GM19035 (cell line): ENCODE measurements around the gene SEMA6D.

Experiments used
- ATAC-seq: cut with Tn5 transposase; IDR thresholded peaks from one replicate; pipeline ENCODE4 v1.9.1; 2021; ENCODE audit not compliant: unreplicated experiment

SEMA6D gene

DNA sequence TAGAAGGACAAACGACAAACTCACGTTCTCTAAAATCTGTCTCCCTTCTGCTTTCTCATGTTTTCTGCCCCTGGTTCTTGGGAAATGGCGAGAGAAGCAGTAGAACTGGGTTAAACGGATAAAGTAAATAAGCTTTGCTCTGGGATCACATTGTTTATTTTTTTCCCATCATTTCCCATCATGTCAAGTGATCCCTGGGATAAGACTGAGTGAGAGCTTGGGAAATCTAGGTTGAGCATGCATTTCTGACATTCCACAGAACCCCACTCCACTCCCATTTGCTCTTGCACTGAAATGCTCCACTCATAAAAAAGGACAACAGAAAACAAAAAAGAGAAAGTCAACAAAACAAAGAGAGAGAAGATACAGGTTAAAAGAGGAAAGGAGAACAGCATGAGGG is 69.1 kb downstream of the SEMA6D start:
- ATAC-seq, result no peak

DNA sequence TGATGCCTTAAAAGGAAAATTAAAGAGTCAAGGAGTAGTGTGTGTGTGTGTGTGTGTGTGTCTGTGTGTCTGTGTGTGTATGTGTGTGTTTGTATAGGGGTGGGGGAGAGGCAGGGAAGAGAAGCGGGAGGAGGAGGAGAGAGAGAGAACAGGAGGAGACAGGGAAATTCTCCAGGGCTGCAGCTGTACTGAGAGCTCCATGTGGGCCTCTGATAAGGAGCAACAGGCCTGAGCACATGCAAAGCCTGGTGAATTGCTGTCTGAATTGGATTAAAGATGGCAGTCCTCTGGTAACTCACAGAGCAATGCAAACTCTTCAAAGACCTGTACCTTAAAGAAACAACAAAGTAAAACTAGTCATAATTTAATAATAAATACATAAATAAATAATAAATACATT is 70.6 kb downstream of the SEMA6D start:
- ATAC-seq, result no peak

DNA sequence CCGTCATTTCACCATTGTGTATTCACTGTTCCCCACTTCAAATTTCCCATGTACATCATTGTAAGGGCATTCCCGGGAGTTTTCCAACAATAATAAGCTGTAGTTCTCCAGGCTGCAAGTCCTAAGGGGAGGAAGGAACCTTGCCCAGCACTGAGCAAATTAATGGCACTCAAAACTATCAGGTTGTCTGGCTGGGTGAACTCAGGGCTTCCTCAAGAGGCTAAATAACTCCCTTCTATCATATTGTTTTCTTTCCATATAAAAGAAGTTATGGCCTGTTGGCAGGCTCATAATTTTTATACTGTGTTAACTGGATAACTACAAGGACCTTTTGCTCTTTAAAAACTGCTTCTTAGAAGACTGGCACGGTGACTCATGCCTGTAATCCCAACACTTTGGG is 71.4 kb downstream of the SEMA6D start:
- ATAC-seq, result no peak

DNA sequence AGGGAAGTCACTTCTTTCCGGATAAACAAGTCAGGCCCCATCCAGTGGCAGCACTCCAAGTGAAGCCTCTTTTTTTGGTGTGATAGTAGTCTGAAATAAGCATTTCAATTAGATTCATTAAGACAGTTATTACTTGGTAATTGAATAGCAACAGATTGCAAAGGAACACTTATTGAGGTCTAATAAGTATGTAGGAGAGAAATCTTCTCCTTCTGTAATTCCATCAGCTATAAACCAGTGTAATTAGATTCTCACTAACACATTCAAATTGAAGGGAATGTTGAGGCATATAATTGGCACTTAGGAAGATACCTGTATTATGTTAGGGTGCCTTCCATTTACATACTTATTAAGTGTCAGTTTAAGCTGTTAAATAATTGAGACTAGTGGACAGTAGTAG is 73.9 kb downstream of the SEMA6D start:
- ATAC-seq, result no peak

DNA sequence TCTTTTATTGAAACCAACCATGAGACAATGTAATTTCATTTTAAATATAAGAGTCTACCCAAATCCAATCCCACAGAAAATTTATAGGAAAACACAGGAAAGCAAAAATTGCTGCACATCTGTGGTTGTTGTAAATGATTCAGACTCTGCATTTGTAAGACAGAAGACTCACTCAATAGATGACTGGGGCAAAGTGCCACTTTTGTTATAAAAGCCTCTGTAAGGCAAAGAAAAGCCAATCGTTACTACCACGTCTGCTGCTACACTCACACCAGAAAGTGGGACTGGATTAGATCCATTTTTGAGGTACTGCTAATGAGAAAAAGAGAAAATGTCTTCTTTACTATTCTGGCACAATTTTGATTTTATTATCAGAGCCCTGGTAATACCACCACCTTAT is 74.9 kb downstream of the SEMA6D start:
- no peak for ATAC-seq

DNA sequence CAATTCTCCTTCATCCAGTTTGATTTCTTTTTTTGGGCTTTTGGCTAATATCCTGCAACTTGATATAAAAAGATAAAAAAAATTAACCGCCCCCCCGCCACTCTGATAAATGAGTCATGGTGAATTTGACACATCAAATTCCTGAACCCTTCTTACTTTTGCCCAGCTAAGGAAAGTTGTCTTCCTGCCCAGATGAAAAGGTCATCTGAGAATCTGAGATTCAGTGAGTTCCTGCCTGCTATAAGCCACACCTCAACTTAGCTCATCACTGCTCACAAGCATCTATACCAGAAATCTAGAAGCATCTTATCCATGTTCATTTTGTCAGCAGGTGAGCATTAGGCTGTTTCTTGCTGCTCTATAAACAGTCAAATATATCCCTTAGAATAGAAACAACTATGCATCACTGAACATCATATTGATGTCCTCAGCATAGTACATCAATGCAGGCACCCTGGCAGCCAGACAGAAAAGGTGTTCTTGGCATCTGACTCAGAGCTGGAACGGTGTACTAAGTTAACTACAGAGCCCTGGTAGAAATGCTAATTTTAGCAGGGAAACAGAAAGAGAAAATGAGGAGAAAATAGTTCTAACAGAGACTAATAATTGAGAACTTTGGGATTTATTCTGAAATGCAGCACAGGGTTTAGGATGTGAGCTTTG is 77.1 kb downstream of the SEMA6D start:
- no peak for ATAC-seq

DNA sequence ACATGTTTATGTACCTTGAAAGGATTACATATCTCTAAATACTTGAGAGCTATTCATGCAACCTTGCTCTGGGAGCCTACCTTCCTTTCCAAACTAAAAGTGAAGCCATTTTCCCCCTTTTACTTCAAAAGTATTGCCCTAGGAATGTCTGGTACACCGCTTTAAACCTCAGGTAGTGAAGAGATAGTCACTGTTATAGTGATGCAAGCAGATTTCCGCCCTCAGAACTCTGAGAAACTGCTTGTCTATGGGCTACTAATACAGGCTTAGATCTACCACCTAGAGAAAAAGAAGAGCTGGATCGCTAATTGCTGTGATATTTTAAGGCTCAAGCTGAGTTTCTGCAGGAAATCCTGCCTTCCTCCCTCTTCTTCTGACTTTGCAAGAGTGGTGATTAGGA is 78.6 kb downstream of the SEMA6D start:
- no peak for ATAC-seq

DNA sequence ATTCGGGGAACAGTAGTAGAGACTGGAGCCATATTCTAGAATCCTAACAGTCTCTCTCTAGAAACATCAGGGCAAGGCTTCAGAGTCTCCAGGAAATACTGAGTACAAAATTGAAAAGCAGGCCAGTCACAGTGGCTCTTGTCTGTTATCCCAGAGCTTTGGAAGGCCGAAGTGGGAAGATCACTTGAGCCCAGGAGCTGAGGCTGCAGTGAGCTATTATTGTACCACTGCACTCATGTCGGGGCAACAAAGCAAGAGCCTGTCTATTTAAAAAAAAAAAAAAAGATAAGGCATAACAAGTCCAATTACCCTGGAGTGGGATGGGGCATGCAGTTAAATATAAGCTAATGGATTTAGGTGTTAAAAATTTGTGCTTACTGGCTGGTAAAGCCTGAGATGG is 79.0 kb downstream of the SEMA6D start:
- no peak for ATAC-seq

DNA sequence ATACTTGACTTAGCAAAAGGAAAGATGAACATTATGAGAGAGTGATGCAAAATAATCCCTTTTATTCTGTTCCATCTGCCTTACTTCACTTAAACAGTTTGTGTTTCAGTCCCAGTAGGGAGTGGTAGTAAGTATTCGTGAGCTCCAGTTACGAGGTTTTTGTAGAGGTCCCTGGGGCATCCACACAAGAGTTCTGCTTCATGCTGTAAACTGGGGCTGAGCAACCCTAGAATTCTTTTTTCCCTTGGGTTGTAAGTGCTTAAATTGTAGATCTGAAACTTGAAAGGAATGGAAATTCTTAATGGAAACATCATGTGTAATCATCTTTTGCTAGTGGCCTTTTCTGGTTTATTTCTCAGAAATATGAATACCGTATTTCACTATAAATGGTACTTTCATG is 79.5 kb downstream of the SEMA6D start:
- ATAC-seq, result no peak

DNA sequence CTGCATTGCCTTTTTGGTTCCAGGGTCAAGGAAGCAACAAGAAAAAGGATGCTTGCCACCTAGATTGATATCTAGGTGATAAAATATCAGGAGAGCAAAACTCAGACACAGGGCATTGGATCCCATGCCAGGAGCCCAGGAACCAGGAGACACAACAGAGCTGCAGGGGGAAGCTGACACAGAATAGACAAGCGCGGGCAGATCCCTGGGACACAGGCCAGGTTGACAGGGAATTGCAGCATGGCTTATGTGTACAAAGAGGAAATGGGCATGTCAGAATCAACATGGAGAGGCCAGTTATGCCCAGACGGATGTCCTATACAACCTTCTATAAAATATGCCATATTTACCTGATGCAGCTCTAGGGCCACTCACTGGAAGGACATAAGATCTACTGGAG is 84.2 kb downstream of the SEMA6D start:
- no peak for ATAC-seq

DNA sequence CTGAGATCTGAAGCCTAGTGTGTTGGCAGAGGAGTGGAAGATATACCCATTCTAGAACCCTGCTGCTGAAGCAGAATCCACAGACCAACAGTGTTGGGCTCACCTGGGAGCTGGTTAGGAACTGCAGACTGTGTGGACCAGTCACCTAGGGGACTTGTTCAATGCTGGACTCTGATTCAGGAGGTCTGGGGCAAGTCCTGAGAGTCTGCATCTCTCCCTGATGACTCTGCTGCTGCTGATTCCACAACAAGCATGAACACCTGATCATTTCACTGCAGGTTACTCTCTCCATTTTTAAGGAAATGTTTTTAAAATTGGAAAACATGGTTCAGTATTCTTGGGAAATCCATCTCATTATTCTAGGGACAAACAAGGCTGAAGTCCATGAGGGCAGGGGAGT is 84.9 kb downstream of the SEMA6D start:
- ATAC-seq, result no peak

DNA sequence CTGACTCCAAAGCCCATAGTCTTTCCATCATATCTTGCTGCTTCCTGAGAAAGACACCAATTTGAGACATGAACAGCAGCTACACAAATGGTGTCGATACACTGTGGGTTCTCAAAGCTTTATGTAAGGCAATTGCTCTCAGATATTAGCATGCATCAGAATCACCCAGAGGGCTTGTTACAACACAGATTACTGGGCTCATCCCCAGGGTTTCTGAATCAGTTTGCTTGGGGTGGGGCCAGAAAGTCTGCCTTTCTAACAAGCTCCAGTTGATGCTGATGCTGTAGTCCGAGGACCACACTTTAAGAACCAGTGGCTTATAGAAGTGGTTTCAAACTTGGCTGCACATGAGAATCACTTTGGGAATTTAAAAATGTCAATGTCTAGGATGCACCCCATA is 86.5 kb downstream of the SEMA6D start:
- no peak for ATAC-seq

DNA sequence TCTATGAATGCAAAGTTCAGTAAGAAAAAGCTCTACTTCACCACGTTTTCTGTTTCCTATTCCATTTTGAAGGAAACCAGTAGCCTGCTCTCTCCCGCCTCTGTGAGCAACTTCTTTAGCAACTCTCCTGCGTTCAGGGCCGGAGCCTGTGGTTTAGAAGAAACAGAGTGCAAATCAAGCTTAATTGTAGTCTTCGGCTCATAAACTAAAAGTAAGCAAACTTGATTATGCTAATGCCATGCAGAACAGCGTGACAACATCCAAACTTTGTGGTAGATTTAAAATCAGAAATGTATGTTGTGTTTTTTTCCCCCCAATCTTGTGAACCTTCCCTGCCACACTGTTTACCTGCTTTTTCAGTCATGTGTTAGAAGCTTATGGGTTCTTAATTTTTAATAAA is 87.4 kb downstream of the SEMA6D start:
- no peak for ATAC-seq

DNA sequence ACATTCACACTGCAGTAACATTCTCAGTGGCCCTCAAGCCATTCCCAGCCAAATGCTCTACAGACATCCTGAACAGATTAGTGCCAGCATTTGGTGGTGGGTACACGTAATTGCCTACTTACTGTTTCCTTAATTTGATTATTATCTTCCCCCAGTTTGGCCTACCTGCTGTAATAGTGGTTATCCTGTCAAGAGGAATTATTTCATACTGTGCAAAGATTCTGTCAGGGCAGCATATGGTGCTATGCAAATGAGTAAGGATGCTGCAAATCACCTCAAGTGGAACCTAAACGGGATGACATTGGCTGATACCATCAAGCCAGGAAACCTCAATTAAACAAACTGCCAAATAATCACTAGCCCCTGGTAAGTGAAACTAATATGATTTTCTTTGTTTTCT is 88.7 kb downstream of the SEMA6D start:
- ATAC-seq, result no peak

DNA sequence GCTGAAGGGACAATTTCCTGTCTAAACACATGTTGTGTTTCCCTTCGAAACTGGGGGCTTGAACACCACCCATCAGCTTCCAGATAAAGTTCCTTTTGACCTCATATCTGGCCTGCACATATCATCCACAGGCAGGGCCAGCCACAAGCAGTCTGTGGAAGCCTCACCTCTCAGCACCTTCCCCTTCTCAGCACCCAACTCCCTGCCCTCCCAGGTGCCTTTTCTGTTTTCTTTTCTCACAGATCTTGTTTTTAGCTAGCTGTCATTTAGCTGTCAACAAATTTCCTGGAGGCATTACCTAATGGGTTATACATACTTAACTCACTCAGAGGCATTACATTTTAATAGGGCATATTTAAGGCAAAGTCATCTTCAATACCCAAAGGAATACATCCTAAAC is 93.9 kb downstream of the SEMA6D start:
- ATAC-seq, result no peak

DNA sequence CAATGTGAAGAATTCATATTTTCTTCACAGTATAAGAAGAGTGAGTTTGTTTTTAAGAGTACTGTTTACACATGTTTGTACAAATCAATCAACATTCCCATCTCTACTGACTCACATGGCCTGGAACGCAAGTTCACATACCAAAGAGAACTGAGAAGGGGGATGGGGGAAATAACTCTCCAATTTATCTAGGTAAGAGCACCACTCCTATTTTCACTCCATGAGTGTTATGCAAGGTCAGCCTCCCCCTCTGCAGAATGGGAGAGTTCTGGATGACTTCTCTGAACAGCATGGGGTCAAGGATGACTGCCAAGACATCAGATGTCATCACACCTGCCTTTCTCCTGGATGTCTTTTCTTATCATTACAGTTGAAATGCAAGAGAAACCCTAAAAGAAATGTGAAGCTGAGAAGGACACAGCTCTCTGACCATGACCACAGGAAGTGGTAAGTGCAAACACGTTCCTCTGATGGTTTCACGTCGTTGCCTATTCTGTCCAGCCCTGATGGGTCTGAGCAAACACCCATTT is 95.2 kb downstream of the SEMA6D start:
- peak; percentile 71 for ATAC-seq

DNA sequence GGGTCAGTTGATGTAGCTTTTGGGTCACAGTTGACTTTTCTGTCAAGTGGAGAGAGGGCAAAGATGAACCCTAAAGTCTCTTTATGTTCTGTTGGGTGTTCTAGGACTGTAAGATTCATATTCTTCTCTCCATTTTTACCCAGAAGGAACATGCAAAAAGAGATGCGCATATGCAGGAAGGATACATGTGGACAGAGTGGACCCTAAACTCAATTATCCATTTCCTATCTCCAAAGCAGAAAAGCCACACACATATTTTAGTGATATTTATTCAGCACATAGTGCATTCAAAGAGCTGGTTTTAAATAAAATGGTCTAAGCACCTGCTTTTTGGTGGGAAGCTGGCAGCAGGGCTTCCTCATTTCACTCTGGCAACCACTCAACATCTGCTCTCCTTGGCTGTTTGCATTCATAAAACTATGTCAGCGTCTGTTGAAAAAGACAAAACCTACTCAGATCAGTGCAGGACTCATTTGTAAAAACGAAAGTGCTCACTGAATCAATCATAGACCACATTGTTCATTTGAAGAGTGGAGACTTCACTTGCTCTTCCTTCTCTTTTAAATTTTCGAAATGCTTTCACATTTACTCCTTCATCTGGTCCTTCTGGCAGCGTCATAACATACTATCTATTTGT is 96.6 kb downstream of the SEMA6D start:
- peak; percentile 92 for ATAC-seq

DNA sequence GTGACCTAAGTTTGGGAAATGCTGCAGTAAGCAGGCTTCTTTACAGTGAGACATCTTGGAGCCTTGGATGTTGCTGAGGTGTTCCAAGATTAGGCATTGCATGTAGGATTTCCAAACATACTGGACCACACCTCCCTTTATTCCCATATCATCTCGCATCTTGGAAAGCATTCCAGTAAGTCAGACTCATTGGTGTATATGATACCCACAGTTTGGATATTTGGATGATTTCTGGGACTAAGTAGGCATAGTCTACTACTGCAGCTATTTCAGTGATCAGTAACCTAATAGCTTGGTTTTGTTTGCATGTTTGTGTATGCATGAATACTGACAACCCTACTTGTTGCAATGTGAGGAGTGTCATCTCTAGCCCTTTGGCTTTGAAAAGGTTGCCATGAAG is 97.3 kb downstream of the SEMA6D start:
- ATAC-seq, result no peak

DNA sequence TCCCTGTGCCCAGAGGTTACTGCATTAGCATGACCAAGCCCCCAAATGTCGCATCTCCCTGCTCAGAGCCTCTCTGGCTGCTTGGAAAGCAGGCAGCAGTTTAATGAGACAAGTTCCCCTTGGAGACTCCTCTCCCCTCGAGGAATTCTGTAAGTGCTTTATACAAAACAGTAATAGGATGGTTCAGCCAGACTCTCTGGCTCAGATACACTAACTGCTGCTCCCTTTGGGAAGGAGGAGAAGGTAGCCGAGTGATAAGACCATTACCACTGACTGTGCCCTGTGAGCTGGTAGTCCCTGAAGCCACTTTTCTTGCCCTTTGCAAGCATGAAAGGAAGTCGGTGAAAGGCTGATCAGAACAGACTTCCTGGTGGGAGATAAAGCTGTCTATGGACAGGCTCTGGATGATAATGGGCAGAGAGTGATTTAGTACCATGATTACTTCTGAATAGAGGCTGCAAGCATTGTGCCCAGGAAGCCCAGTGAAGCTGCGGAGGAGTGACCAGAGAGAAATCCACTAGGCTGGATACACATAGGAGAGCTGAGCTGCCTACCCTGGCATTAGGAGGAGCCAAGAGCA is 100.8 kb downstream of the SEMA6D start:
- no peak for ATAC-seq

DNA sequence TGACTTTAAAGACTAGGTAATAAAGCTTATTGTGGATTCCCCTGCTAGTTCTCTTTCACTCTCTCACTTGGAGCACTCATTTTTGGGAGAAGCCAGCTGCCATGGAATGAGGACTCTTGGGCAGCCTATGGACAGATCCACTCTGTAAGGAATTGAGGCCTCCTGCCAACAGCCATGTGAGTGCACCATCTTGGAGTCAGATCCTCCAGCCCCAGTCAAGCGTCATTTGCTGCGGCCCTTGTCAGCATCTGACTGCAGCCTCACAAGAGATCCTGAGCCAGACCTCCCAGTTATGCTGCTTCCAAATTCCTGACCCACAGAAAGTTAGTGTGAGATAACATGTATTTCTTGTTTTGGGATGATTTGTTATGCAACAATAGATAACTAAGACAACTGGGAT is 101.9 kb downstream of the SEMA6D start:
- no peak for ATAC-seq

DNA sequence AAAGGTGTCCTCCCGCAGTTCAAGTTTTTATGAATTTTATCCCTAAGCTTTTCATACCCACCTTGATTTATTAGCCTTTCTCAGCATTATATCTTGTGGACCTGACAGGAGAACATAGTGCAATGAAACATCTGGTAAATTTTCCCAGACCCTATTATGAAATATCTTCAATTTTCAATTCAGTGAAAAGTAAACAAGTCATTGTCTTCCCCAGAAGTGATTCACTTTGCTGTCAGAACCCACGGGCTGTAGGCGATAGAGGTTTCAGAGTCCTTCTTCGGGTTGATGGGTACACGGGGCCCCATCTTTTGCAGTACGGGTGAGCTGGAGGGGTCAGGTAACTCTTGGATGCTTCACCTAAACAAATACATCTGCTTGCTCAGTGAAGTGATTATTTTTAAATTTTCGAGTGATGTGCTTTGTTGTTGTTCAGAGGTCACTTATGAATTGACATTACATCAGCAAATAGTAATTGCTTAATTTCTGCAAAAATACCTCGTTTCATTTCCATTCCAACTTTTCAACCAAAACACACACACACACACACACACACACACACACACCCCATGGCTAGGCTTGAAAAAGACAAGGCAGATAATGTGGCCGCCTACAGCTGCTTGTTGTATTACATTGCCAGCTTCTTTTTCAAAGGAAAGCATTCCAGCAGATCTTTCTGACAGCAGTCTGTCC is 102.9 kb downstream of the SEMA6D start:
- ATAC-seq, result no peak

DNA sequence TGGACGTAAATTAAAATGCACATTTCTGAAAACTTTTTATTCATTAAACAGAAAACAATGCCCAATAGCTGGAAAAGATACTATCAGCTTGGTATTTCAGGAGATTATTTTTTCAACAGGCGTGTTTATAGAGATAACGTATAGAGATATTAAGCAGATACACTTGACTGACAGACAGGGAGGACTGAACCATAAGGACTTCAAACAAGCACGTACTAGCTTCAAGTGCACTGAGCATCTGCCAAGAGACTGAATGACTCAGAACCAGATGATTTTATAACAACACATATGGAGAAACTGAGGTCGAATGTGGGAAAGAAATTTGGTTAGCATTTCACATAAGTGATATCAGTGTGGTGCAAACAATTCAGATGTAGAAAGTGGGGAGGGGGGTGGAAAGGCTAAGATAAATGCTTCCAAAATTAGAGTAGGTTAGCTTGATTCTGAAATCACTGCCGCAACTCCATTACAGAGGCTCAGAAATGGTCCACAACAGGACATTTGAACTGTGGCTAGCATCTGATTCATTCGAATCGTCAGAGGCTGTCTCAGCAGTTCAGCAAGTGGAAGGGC is 103.5 kb downstream of the SEMA6D start:
- ATAC-seq, result no peak
